NCI-H446 (cell line): ENCODE measurements around the gene UBTD1.
"Not testable (repeated sequence)": the region's sequence is repeated elsewhere in the genome, so short reads cannot be mapped to it uniquely, and the experiment has no call there.

Source experiments
- DNase-seq, 2 experiments: peaks; one replicate each; lab custom pipeline; 2025; lab: John Stamatoyannopoulos, UW

The UBTD1 gene

DNA sequence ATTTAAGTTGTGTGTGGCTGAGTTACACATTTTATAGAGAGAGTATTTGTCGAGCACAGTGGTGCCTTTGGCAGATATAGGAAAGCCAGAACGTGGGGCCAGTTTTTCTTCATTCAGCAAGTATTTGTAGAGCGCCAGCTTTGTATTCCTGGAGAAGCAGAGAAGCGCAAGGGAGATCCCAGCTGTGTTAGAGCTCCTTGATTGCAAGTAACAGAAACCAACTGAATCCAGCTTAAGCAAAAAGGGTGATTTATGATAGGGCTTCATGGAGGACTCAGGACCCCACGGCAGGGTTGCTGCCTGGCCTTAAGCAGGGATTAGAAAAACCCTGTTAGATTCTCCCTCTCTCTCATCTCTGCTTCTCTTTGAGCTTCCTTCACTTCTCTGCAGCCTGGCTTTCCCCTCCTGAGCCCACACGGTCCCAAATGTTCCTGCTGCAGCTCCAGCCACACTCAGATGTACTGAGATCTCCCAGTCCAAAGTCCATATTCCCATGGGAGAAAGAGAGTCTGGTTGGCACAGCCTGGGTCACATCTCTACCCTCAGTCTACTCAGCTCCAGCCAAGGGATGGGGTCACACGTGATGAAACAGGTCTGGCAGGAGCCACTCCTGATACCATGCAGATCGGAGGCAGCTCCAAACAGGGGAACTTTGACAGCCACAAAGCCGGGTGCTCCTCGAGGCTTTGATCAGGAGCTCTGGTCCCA is 16.7 kb downstream of the UBTD1 start:
- DNase-seq: no peak

GRCh38 chr10:97517096-97517750 is 18.5 kb downstream of the UBTD1 start:
- no peak for DNase-seq

- no peak for DNase-seq
Measured at GRCh38 chr10:97517778-97518300, 19.1 kb downstream of the UBTD1 start.

DNA sequence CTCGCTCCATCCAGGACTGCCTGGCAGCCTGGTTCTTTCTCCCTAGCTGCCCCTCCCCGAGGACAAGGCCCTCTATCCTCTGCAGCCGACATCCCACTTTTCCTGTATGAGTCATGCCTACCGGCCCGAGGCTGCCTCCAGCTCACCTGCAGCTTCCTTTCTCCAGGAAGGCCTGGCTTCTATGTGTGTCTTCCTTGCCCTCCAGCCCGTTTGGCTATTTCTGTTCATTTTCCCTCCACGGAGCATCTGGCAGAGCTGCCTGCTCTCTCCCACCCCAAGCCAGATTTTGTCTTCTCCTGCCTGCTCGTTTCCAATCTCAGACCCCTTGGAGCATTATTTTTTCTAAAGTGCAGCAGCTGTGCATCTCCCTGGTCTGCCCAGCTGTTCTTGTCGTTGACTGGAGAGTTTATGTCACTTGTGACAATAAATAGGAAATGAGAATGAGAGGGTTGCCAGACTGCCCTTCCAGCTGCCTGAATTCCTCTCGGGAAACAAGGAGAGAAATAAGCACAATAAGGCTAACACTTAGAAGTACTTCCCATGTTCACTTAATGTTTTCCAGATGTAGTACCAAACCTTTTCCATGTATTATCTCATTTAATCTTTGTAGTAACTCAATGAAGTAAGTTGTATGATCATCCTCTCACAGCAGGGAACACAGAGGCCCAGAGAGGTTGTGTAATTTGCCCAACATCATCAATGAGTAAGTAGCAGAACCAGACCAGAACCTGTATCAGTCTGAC is 19.7 kb downstream of the UBTD1 start:
- no peak for DNase-seq

DNA sequence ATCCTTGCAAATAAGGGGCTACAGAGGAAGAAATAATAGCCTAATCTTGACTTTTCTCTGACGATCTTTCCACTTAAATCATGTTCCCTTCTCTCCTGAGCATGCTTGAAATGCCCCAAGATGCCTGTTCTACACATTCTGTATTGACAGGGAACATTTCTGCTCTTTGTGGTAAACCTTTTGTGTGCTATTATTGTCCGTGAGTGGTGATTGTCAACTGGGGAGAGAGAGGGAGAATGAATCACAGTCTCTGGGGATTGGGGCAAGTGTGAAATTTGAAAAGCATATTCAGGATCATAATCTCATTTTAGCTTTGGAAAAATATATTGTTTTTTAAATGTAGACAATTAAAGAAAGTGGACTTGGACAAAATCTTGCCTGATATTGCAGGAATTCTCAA is 20.6 kb downstream of the UBTD1 start:
- DNase-seq: no peak

DNA sequence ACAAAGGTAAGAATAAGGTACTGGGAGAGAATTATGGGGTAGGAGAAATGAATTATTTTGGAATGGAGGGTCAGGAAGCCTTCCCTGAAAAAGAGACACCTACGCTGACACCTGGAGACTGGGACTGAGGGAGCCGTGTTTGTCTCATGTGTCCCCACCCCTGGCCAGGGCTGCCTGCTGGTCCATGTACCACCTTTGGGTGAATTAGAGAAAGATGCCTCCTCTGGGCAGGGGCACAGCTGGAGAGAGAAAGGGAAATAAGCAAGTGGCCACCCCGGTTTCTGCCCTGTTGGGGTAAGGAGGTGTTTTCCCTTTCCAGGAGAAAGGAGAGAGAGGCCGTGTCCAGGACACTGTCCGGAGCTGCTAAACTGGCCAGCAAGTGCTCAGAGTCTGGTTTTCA is 21.8 kb downstream of the UBTD1 start:
- DNase-seq: no peak

DNA sequence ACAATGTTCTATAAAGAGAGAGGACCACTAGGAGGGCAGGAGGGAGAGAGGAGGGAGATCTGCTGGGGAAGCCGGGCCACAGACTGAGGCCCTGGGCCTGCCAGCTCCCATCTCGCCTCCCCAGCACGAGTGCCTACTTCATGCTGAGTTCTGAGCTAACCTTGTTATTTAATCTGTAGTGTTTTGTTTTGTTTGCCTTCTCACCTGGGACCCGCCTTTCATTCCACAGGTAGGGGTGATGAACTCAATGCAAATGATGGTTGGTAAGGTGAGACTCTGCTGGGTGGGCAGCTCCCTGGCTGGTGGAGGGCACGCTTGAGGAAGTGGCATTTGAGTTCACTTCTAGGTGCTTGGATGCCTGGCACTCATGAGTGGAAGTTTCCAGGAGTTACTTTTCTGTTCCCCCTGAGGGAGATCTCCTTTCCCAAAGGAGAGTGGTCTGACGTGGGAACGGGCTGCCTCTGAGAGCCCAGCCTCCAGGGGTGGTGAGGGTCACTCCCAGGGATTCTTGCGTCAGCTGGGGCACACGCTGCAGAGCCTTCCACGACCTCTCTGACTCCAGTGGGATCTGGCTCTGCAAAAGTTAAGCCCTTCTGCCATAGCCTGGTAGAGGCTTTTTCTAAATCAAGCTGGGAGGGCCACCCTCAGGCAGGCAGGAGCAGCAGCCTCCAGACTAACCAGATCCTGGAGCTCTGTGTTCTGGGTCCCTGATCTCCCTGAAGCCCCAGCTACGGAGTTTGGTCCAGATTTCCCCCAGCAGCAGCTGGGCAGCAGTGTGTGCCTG is 22.4 kb downstream of the UBTD1 start:
- no peak for DNase-seq

- DNase-seq: no peak
Measured at GRCh38 chr10:97522071-97522470, 23.3 kb downstream of the UBTD1 start.

- no peak for DNase-seq
Measured at GRCh38 chr10:97522937-97523336, 24.2 kb downstream of the UBTD1 start.

GRCh38 chr10:97525086-97525485 is 26.4 kb downstream of the UBTD1 start:
- DNase-seq: no peak

DNA sequence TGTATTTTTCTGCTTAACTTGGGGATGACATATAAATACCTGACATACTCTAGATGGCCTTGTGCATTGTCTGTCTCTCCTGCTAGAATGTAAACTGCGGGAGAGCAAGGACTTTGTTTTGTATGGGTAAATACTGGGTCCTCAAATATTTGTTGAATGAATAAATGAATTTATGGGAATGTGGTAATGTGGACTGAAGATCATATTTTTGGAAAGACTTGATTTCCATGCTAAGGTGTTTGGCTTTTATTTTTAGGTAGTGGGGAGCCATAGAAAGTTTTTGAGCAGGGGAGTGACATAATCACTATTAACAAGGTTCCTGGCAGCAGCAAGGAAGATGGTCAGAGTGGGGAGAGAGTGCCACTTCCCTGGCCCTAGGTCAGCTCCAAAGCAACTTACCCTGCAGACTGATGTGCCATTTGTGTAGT is 27.0 kb downstream of the UBTD1 start:
- no peak for DNase-seq

DNA sequence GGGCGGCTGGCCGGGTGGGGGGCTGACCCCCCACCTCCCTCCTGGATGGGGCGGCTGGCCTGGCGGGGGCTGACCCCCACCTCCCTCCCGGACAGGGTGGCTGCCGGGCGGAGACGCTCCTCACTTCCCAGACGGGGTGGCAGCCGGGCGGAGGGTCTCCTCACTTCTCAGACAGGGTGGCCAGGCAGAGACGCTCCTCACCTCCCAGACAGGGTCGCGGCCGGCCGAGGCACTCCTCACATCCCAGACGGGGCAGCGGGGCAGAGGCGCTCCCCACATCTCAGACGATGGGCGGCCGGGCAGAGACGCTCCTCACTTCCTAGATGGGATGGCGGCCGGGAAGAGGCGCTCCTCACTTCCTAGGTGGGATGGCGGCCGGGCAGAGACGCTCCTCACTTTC is 30.2 kb downstream of the UBTD1 start:
- DNase-seq: not testable (repeated sequence)

GRCh38 chr10:97529685-97530465 is 31.2 kb downstream of the UBTD1 start:
- DNase-seq: no peak

DNA sequence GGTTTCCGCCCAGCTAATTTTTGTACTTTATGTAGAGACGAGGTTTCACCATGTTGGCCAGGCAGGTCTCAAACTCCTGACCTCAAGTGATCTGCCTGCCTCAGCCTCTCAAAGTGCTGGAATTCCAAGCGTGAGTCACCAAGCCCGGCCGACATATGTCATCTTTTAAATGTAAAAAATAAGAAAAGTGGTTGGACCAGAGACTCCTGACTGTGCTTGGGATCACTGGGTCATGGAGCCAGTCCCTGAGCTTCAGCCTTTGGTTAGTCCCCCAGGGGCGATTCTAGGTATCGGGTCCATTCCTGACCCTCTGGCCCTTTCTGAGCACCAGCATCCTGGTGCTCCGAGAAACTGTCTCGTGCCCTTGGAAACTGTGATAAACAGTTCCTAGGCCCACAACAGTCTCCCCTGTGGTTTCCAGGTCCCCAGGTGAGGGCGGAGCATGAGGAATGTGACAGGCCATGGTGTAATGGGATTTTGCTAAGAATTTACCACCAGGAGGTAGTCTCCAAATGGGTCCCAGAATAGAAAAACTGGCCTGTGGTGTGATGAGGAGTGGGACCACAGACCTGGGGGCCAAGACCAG is 32.8 kb downstream of the UBTD1 start:
- DNase-seq: no peak

- no peak for DNase-seq
Measured at GRCh38 chr10:97532935-97533671, 34.4 kb downstream of the UBTD1 start.

DNA sequence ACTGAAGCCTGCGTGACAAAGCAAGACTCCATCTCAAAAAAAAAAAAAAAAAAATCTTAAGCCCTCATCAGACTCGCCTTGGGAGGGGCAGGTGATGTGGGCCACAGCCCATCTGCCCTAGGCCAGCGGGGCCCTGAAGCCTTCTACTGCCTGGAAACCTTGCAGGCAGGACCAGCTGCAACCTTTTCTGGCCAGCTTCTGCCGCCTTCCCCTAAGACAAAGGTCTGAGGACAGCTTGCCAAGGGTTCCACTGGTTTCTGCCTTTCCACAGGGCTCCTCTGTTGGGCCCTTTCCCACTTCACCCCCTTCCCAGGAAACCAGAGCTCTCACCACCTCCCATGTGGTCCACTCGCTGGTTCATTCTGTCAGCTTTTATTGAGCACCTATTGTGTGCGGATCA is 35.2 kb downstream of the UBTD1 start:
- no peak for DNase-seq

- DNase-seq: peak in 1 of 2 experiments; percentile 13
Measured at GRCh38 chr10:97534746-97535367, 36.1 kb downstream of the UBTD1 start.

DNA sequence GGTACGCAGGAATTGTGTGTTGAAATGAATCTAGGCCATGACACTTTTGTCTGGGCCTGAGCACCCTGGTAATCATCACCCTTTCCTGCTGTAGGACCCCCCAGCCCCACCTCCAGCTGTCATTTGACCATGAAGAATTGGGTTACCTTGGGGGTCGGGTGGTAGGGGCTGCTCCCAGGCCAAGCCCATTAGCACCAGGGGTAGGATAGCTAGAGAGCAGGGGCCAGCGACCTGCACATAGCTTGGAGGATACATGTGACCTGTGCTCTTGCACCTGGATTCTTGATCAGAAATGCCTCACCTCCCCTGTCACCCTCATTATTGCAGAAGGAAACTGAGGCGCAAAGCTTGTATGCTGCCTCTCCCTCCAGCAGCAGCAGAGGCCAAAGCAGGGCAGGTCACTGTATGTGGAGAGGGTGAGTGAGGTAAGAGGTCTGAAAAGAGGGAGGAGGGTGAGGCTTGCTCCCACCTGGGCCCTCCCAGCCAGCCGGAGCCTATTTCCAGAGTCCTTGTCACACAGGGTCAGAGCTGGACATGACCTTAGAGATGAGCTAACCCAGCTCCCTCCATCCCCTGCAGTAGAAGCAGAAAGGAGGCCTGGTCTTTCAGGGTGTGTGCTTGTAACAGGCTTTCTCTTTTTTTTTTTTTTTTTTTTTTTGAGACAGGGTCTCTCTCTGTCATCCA is 38.6 kb downstream of the UBTD1 start:
- DNase-seq: no peak

GRCh38 chr10:97538411-97538810 is 39.7 kb downstream of the UBTD1 start:
- DNase-seq: no peak
